Measurements from ENCODE around the gene RPTOR.
A peak's percentile ranks its signal among the peaks of the same experiment; 100 is the strongest.

RPTOR gene

DNA sequence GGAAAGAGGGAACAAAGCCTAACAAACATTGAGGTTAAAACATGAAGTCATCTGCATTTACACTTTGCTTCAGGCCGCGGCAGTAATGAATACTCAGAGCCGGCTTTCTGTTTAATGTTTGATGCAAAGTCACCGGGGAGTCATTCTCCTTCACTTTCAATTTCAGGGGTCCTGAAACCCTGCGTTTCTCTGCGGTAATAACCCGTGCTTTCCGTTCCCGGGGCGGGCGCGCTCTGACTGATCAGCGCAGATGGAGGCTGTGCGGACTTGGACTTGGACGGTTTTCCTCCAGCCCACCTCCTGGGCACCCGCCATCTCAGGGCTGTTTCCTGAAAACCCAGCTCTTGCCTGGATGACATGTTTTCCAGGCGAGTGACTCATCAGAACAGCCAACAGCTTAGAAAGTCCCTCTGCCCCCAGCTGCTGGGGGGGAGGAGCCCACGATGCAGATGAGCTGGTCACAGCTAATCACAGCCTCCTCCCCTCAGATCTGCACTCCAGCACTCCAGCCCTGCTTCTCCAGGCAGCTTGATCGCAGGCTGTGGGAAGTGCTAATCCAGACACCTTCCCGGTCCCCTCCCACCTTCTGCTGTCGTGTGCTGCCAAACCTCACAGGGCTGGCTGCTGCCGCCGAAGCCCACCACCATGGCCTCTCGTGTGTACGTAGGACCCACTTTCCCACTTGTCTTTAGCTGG, 288.4 kb downstream of the RPTOR start:
- Histone ChIP-seq H3K27me3 (peaks cover 20 to 35% (median 27%) of the 10 kb centered on the region in 11 experiments), H3K4me1 (peaks cover 23 to 58% (median 40%) of the 10 kb centered on the region in 10 experiments), H3K27ac (peak overlapping the region in 10 of 11 experiments; percentile 33 to 80 (median 74); a peak in 20 of 22 replicates), H3K9me3 (replicated peaks in 1 of 11) (no peaks in the 10 kb centered on the region), H3K36me3 (peaks cover 0 to 25% (median 5%) of the 10 kb centered on the region in 11 experiments; a peak in 11 of 22 replicates), H3K4me3 (peak overlapping the region; percentile 43 to 65 (median 55)), H3K9ac (peak overlapping the region; percentile 52 to 77 (median 71); a peak in 21 of 22 replicates), H3K4me2 (peak overlapping the region; percentile 87 to 96 (median 90)), H4K20me1 (peaks cover 0 to 96% (median 59%) of the 10 kb centered on the region in 11 experiments; a peak in 18 of 22 replicates)
- no peak for TF ChIP-seq Cebpa-rat (IDR thresholded peaks at IDR 0.05)

DNA sequence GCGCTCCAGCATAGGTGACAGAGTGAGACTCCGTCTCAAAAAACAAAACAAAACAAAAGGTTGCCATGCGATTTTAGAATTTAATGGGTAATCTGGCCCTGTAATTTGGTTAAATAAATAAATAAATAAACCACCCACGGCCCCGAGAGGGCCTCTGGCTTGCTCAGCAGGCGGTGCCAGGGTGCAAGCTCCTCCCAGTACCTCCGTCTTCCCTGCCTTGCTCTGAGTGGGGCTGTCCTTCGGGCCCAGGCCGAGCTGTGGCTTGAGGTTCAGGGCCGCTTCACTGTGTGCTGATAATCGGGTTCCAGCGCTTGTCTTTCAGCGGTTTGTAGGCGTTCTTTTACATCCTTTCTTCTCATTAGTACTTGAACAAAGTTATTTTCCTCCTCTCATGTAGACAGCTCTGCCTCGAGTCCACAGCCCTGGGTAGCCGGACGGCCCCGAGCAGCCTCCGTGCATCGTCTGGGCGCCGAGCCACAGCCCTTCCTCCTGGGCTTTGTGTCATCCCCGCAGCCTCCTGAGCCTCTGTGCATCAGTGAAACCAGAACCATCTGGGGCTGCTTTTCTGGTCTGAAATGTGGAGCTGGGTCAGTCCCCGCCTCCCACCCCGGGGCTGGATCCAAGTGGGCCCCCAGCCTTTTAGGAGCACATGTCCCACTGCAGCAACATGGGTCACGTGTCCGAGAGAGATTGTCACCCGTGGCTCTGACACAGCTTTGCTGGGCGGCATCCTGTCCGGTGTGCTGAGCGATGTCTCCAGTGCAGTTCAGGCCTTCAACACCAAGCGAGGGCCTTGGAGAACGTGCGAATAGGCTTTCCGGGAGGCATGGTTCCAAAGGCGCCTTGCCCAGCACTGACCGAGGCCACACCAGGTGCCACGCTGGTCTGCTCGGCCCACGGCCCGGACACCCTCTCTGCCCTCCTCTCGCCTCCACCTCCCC, 289.6 kb downstream of the RPTOR start:
- Histone ChIP-seq H3K4me3 (no peak overlapping the region; a peak in 1 of 20 replicates), H3K4me2 (peak overlapping the region; percentile 87 to 96 (median 90); a peak in 21 of 22 replicates), H3K27me3 (peaks cover 29 to 40% (median 31%) of the 10 kb centered on the region in 11 experiments), H3K9me3 (replicated peaks in 1 of 11) (no peaks in the 10 kb centered on the region), H4K20me1 (peaks cover 0 to 96% (median 62%) of the 10 kb centered on the region in 11 experiments; a peak in 18 of 22 replicates), H3K4me1 (peaks cover 20 to 64% (median 42%) of the 10 kb centered on the region in 10 experiments), H3K9ac (peak overlapping the region in 3 of 11 experiments; percentile 16 to 77 (median 67); a peak in 2 of 22 replicates), H3K36me3 (peaks cover 0 to 24% (median 8%) of the 10 kb centered on the region in 11 experiments; a peak in 11 of 22 replicates), H3K27ac (no peak overlapping the region; a peak in 1 of 22 replicates)
- TF ChIP-seq Cebpa-rat (IDR thresholded peaks at IDR 0.05) = no peak

DNA sequence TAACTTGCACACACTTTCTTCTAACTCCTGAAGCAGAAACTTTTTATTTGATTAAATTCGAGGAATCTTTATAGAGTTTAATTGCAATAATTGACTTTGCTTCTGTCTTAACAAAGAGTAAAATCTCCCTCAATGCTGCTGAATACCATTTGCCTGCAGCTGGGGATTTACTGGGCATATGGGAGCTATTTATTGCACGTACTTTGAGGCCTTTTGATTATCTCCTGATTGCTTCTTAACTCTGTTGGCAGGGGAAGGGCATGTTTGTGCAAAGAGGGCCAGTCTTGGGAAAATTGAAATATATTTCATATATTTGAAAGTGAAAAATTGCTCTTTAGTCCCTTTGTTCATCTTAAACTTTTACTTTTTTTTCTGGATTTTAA, 290.2 kb downstream of the RPTOR start:
- Histone ChIP-seq H3K4me1 (peaks cover 20 to 64% (median 42%) of the 10 kb centered on the region in 10 experiments), H3K4me3 (no peak overlapping the region), H3K9me3 (replicated peaks in 1 of 11) (no peaks in the 10 kb centered on the region), H3K27ac (no peak overlapping the region), H3K27me3 (peaks cover 28 to 39% (median 31%) of the 10 kb centered on the region in 11 experiments), H3K36me3 (peaks cover 0 to 30% (median 11%) of the 10 kb centered on the region in 11 experiments; a peak in 12 of 22 replicates), H3K4me2 (no peak overlapping the region), H4K20me1 (peaks cover 0 to 95% (median 62%) of the 10 kb centered on the region in 11 experiments; a peak in 18 of 22 replicates), H3K9ac (no peak overlapping the region)
- TF ChIP-seq Cebpa-rat (IDR thresholded peaks at IDR 0.05) = no peak

DNA sequence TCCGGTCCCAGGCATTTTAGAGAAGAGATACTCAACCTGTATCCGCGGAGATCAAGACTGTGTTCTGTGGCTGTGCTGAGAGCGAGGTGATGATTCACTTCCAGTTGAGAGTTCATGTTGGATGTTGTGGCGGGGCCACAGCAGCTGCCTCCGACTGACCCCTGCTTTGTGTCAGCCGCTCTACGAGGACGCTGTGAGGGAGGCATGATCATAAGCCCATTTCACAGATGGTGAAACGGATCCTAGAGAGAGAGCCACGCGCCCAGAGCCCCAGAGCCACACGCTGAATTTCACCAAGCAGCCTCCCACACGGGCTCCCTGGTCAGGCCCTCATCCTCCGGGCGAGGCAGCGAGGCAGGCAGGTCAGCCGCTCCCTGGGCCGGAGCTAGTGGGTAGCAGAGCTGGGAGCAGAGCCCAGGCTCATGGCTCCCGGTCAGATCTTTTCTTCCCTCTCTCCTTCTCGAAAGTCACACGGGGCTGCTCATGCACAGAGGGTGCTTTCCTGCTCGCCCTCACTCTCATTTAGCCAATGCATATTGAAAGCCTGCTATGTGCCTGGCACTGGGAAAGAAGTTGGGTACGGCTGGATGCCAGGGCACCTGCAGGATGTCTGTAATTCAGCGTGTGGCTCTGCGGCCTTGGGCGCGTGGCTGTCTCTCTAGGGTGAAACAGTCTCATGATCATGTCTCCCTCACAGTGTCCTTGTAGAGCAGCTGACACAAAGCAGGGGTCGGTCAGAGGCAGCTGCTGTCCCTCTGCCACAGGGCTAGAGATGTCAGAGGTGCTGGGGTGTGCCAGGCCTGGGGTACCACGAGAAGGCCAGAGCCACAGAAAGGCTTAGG, 291.4 kb downstream of the RPTOR start:
- Histone ChIP-seq H3K9ac (no peak overlapping the region), H3K4me2 (peak overlapping the region in 4 of 11 experiments; percentile 4 to 50 (median 12); a peak in 3 of 22 replicates), H4K20me1 (peaks cover 0 to 91% (median 62%) of the 10 kb centered on the region in 11 experiments; a peak in 18 of 22 replicates), H3K9me3 (replicated peaks in 1 of 11) (no peaks in the 10 kb centered on the region), H3K4me3 (no peak overlapping the region), H3K36me3 (peaks cover 0 to 38% (median 15%) of the 10 kb centered on the region in 11 experiments; a peak in 13 of 22 replicates), H3K27me3 (peaks cover 28 to 39% (median 31%) of the 10 kb centered on the region in 11 experiments), H3K4me1 (peaks cover 20 to 64% (median 42%) of the 10 kb centered on the region in 10 experiments), H3K27ac (no peak overlapping the region)
- TF ChIP-seq Cebpa-rat (IDR thresholded peaks at IDR 0.05) = no peak

DNA sequence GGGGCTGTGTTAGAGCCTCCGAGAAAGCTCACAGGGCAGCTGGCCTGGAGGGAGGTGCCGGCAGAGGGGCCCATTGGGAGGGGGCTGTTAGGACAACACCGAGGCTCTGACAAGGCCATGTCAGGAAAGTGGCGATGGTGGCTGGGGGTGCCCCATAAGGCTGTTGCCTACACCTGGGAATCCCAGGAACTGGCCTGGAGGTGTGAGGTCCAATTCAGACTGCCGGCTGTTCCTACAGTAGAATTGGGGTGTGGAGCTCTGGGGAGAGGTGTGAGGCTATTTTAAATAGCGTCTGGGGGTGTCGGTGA, 292.0 kb downstream of the RPTOR start:
- Histone ChIP-seq H3K9ac (no peak overlapping the region), H4K20me1 (peaks cover 0 to 85% (median 62%) of the 10 kb centered on the region in 11 experiments; a peak in 18 of 22 replicates), H3K36me3 (peaks cover 0 to 38% (median 18%) of the 10 kb centered on the region in 11 experiments; a peak in 12 of 22 replicates), H3K4me2 (peak overlapping the region in 4 of 11 experiments; percentile 4 to 50 (median 12); a peak in 2 of 22 replicates), H3K4me3 (no peak overlapping the region), H3K27me3 (peaks cover 27 to 36% (median 31%) of the 10 kb centered on the region in 11 experiments), H3K27ac (no peak overlapping the region), H3K9me3 (replicated peaks in 1 of 11) (no peaks in the 10 kb centered on the region), H3K4me1 (peaks cover 20 to 60% (median 40%) of the 10 kb centered on the region in 10 experiments)
- TF ChIP-seq Cebpa-rat (IDR thresholded peaks at IDR 0.05) = no peak

DNA sequence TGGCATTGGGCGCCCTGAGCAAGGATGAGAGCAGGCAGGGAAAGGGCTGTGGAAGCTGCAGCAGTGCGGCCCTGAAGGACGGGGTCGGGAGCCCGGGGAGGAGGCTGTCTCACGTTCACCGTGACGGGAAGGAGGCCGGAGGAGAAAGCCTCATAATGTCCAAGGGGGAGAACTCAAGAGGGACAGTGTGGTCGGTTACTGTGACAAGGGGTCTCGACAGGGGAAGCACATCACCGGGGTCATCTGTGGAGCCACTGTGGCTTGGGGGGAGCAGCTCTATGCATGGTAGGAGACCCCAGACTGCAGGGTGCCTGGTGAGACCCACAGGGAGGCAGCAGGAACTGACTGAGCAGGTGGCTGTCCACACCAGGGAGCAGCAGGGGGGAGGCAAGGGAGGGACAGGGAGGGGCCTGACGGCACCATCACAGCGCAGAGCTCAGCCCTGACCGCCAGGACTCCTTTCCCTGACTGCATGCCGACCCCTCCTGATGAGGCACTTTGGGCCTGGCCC, 292.4 kb downstream of the RPTOR start:
- H3K27ac ChIP-seq = no peak overlapping the region
- peaks cover 18 to 58% (median 39%) of the 10 kb centered on the region in 10 experiments for H3K4me1 ChIP-seq
- no peak for TF ChIP-seq Cebpa-rat (IDR thresholded peaks at IDR 0.05)
- peaks cover 0 to 81% (median 61%) of the 10 kb centered on the region in 11 experiments; a peak in 18 of 22 replicates for H4K20me1 ChIP-seq
- H3K4me3 ChIP-seq = no peak overlapping the region
- H3K9me3 ChIP-seq (replicated peaks in 1 of 11) = no peaks in the 10 kb centered on the region
- H3K9ac ChIP-seq = no peak overlapping the region
- H3K27me3 ChIP-seq = peaks cover 27 to 37% (median 31%) of the 10 kb centered on the region in 11 experiments
- H3K4me2 ChIP-seq = peak overlapping the region in 6 of 11 experiments; percentile 2 to 50 (median 34); a peak in 6 of 22 replicates
- peaks cover 0 to 38% (median 18%) of the 10 kb centered on the region in 11 experiments; a peak in 12 of 22 replicates for H3K36me3 ChIP-seq

DNA sequence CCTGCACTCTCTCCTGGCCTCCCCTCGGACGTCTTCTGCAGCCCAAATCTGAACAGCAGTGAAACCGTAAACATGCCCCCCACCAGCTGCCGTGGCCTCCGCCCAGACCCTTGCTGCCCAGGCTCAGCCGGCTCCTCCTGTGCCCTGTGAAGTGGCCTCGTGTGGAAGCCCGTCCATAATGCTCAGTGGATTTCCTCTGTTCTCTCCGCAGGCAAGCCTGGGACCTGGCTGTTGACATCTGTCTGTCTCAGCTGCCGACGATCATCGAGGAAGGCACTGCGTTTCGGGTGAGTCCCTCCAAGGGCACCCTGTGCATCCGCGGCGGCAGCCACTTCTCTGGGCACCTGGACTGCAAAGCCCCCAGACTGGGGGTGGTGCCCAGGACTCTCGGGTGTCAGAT, 293.1 kb downstream of the RPTOR start:
- Histone ChIP-seq H3K4me2 (peak overlapping the region in 7 of 11 experiments; percentile 2 to 50 (median 32); a peak in 9 of 22 replicates), H3K27ac (no peak overlapping the region), H4K20me1 (peaks cover 0 to 76% (median 60%) of the 10 kb centered on the region in 11 experiments; a peak in 19 of 22 replicates), H3K4me1 (peaks cover 16 to 58% (median 39%) of the 10 kb centered on the region in 10 experiments), H3K9ac (no peak overlapping the region), H3K36me3 (peaks cover 0 to 38% (median 18%) of the 10 kb centered on the region in 11 experiments; a peak in 12 of 22 replicates), H3K4me3 (no peak overlapping the region), H3K27me3 (peaks cover 27 to 41% (median 33%) of the 10 kb centered on the region in 11 experiments), H3K9me3 (replicated peaks in 1 of 11) (no peaks in the 10 kb centered on the region)
- TF ChIP-seq Cebpa-rat (IDR thresholded peaks at IDR 0.05) = no peak

All from BLaER1 treated with 17β-estradiol and CSF1 and Interleukin-3, amounts not matched to agents 10 nM and 100 nM (cell line).